GM19452 (cell line): ENCODE results near the gene ZCCHC14.
"Not testable (repeated sequence)": the region's sequence is repeated elsewhere in the genome, so short reads cannot be mapped to it uniquely, and the experiment has no call there.

Source experiments
- ATAC-seq: cut with Tn5 transposase; IDR thresholded peaks from one replicate; pipeline ENCODE4 v1.9.1; 2021; ENCODE audit not compliant: unreplicated experiment

The ZCCHC14 gene

DNA sequence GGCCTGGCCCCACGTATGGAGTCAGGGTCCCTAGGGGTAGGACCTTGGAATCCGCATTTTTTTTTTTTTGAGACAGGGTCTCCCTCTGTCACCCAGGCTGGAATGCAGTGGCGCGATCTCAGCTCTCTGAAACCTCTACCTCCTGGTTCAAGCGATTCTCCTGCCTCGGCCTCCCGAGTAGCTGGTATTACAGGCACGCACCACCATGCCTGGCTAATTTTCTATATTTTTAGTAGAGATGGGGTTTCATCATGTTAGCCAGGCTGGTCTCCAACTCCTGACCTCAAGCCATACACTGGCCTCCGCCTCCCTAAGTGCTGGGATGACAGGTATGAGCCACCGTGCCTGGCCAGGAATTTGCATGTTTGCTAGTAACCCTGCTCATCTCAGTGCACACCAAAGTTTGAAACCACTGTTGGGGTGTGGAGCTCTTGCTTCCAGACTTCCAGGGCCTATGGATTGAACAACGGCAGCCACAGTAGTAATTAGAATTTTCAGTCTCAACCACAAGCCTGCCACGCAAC is 5.0 kb upstream of the ZCCHC14 start:
- ATAC-seq: not testable (repeated sequence)

DNA sequence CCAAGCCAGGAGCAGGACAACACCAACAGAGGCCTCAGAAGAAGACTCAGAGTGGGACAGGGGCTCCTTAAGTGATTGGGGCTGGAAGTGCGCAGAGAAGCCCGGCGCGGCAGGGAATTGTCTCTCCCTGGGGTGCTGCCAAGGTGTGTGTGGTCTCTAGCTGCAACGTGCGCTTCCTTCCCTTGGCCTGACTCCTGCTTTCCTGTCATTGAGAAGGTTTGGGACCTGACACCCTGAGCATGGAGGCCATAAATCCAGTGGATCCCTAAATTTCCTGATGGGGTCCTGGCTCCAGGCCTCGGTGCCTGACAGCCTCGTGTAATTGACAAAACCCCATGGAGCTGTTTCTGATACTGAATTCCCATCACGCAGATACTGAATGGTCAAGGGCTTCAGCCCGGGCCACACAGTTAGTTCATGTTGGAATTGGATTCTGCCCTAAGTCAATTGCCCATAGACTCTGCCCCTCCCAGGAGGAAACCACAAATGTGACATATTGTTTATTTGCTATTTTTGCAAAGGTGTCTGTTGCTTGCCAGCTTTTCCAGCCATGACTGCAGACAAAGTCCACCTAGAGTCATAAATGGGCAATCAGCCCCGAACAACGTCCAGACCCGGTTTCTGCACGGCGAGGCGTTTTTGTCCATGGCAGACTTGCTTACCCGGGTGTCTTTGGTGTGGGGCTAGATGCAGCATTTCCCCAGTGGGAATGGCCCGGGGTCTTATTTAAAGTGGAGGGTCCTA is 4.4 kb upstream of the ZCCHC14 start:
- not testable (repeated sequence) for ATAC-seq

DNA sequence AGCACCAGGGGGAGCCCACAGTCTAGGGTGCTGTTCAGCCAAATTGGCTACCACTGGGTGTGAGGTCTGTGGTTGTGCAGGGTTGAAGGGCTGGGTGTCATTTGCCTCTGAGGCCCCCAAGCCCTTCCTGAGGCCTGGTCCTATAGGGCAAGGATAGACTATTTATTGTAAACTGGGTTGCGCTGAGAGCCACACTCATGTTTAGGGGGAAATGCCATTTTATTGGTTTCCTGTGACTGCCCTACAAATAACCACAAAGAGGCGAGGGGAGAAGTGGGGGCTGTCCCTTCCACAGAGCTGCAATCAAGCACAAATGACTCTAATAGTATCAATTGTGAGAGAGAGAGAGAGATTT is 3.6 kb upstream of the ZCCHC14 start:
- no peak for ATAC-seq

GRCh38 chr16:87495578-87496446 is 3.0 kb upstream of the ZCCHC14 start:
- ATAC-seq: no peak

DNA sequence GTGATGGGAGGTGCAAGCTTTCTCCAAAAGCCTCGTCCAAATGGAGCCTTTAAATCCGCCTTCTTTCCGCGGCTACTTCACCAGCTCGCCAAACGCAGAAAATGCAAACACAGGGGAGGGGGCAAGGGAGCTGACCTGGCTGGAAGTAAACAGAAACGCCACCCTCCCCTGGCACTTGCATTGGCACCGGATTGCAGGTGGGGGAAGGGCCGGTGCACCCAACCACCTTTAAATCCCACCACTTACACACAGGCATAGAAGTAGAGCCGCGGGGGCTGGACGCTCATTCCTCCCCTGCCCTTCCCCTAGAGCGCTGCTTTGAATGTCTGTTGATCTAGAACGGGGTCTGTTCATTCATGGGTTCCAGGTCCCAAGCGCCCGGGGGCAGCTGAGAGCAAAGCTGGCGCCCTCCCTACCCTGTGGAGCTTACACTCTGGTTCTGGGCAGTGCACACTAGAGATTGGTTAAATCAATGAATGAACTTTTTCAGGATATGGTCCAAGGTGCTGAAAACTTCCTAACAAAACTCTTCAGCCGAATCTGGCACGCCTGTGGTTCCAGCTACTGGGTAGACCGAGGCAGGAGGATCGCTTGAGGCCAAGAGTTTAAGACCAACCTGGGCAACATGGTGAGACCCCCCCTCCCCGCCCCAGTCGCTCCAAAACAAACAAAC is 920 bp upstream of the ZCCHC14 start:
- ATAC-seq: no peak

DNA sequence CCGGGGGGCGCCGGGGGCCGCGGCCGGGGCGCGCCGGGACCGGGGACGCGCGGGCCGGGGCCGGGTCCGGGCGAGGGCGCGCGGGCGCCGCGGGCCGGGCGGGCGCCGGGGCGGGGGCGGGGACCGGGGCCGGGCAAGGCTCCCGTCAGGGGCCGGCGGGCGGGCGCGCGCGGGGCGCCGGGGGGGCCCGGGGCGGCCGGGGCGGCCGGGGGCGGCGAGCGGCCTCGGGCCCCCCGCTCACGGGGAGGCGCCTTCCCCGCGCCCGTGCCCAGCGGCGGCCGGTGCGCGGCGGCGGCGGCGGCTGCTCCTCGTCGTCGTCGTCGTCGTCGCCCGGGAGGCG is 563 bp downstream of the ZCCHC14 start:
- no peak for ATAC-seq

- ATAC-seq: no peak
Observed at GRCh38 chr16:87491522-87492290, 1.1 kb downstream of the ZCCHC14 start.

- ATAC-seq: not testable (repeated sequence)
Observed at GRCh38 chr16:87490799-87491521, 1.9 kb downstream of the ZCCHC14 start.

- no peak for ATAC-seq
Observed at GRCh38 chr16:87490096-87490798, 2.6 kb downstream of the ZCCHC14 start.

DNA sequence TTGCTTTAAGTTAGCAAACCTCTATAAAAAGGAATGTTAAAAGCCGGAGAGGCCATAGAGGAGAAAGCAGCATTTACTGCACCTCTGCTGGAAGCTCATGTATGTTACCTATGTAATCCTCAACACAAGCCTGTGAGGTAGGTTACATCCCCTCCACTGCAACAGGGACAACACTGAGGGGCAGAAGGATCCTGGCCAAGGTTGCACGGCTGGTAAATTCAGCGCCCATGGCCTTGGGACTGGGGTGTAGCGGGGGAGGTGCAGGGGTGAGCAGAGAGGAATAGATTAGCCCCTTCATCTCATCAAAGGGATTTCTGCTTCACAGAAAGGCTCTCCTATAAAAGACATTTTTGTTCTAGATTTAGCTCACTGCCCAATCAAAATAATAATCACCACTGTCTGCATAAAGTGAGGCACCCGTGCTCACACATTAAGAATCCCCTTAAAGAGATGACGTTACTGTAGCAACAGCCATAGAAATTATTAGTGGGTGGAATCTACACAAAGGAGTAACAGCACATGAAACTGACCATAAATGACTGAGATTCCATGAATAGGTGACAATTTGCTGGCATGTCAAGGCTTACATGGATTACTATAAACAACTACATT is 3.3 kb downstream of the ZCCHC14 start:
- no peak for ATAC-seq

GRCh38 chr16:87488960-87489359 is 3.9 kb downstream of the ZCCHC14 start:
- ATAC-seq: not testable (repeated sequence)

- no peak for ATAC-seq
Observed at GRCh38 chr16:87487361-87487924, 5.4 kb downstream of the ZCCHC14 start.

GRCh38 chr16:87486713-87487247 is 6.0 kb downstream of the ZCCHC14 start:
- ATAC-seq: no peak

DNA sequence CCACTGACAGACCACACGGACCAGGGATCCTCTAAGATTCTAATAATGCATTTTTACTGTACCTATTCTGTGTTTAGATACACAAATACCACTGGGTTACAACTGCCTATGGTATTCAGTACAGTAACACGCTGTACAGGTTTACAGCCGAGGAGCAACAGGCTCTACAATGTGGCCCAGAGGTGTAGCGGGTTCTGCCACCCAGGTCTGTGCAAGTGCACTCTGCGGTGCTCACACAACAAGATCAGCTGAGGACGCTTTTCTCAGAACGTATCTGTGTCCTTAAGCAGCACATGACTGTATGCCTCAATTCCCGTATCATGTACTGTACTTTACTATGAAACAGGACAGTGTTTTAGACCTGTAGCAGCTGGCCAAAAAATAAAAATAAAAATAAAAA is 6.5 kb downstream of the ZCCHC14 start:
- no peak for ATAC-seq

GRCh38 chr16:87485792-87486191 is 7.0 kb downstream of the ZCCHC14 start:
- not testable (repeated sequence) for ATAC-seq

DNA sequence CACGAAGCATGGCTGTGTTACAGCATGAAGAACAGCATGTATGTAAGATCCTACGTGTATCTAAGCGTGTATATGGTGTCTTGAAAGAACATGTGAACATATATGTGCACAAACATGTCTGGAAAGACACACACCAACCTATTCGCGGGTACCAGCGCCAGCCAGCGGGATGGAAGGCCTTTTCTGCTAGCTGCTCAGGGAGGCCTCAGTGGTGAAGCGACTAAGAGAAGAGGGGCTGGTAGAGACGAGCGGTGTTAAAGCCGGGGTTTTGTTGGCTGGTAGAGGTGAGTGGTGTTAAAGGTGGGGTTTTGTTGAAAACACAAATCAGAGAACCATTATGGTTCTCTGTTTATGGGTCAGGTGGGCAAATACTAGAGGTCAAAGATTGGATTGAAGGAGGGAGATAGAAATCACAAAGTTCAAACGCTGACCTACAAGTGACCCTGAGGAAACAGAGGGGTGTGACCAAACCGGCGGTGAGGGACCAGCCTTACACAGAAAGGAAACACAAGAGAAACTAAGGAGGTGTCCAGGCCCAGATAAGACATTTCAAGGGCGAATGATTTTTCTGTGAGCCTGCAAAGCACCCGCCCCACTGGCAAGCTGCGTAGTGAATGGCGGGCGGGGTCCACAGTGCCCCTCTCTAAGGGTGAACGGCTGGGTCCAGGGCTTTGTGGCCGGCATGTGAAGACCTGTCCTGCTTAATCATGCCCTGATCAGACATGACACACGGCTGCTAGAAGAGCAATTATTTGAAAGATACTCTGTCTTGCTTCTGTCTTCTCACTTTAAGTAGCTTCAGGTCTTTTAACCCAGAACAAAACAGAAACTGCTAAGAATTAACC is 8.1 kb downstream of the ZCCHC14 start:
- no peak for ATAC-seq

- ATAC-seq: no peak
Observed at GRCh38 chr16:87483481-87483880, 9.3 kb downstream of the ZCCHC14 start.

DNA sequence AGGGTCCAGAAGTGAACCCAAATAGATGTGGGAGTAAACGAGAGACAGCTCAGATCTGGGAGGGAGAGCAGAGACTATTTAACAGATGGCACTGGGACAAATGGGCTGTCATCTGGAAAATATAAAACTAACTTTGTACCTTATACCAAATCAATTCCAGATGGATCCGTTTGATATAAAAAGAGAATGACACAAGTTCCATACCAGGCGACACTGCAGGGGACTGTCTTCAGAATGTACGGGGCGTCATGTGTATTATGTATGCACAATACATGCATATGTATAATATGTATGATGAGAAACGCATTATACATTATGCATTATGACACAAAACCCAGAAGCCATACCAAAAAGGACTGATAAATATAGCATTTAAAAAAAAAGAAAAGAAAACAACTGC is 10.2 kb downstream of the ZCCHC14 start:
- ATAC-seq: not testable (repeated sequence)
